ENCODE results near the gene LY6G6F. TPM values are rescaled to one million over a fixed set of nuclear protein-coding genes. Genes with fewer than 3 reads are reported as not detected.
A peak's percentile ranks its signal among the peaks of the same experiment; 100 is the strongest.

LY6G6F gene
- total RNA-seq, 2 donors from 2014 or later, result not detected

DNA sequence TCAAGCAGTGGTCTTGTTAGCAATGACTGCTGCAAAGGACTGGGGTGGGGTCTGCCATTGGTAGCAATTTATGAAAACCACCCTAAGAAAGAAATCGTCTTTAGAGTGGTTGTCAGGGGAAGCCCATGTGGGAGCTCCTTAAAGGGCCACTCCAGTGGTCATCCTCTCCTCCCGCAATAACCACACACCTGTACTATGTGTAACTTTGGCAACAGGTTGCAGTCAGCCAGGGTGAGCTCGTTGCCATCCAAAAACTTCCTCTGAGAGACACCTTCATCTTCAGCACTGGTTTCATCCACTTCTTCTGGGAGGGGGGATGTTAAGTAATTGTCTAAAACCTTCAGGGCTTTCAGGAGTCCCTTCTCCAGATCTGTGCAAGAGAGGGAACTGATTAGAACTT lies 25.4 kb downstream of the LY6G6F start:
- no peaks in the 10 kb centered on the region for H3K9me3 ChIP-seq
- TF ChIP-seq, protein P1, sequence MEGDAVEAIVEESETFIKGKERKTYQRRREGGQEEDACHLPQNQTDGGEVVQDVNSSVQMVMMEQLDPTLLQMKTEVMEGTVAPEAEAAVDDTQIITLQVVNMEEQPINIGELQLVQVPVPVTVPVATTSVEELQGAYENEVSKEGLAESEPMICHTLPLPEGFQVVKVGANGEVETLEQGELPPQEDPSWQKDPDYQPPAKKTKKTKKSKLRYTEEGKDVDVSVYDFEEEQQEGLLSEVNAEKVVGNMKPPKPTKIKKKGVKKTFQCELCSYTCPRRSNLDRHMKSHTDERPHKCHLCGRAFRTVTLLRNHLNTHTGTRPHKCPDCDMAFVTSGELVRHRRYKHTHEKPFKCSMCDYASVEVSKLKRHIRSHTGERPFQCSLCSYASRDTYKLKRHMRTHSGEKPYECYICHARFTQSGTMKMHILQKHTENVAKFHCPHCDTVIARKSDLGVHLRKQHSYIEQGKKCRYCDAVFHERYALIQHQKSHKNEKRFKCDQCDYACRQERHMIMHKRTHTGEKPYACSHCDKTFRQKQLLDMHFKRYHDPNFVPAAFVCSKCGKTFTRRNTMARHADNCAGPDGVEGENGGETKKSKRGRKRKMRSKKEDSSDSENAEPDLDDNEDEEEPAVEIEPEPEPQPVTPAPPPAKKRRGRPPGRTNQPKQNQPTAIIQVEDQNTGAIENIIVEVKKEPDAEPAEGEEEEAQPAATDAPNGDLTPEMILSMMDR (IDR thresholded peaks at IDR 0.05), result no peak

DNA sequence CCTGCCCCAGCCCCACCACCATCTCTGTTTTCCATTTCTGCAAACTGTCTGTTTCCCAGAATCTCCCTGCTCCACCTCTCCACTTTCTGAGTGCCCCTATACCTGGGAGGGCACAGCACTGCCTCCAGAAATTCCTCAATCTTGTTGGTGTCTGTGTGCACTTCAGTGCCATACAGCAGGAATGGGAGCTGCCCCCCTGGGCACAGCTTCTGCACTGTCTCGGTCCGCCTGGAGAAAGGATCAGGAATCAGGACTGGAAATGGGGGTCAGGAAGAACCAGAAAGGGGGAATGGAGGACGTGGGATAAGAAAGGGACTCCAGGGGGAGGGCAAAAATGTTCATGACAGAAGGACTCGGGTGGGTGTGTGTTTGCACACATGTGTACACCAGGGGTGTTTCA lies 27.1 kb downstream of the LY6G6F start:
- Histone ChIP-seq H3K27ac (peak overlapping the region; percentile 93 to 96), H3K4me1 (peaks cover 0 to 55% of the 10 kb centered on the region in 2 donors), H3K27me3 (no peaks in the 10 kb centered on the region), H3K36me3 (peaks cover 42% of the 10 kb centered on the region), H3K4me3 (no peak overlapping the region), H3K9me3 (no peaks in the 10 kb centered on the region)
- no peak for DNase-seq (ENCODE audit: low spot score)
- TF ChIP-seq, protein P1 (IDR thresholded peaks at IDR 0.05), result no peak

More for the DNA sequence above, 25.4 kb downstream of the LY6G6F start:
- Histone ChIP-seq H3K27ac (no peak overlapping the region), H3K4me1 (peaks cover 0 to 50% of the 10 kb centered on the region in 2 donors), H3K27me3 (no peaks in the 10 kb centered on the region), H3K4me3 (no peak overlapping the region), H3K36me3 (peaks cover 47% of the 10 kb centered on the region)
- DNase-seq (ENCODE audit: low spot score), result no peak

- peaks cover 0 to 56% of the 10 kb centered on the region in 2 donors for H3K4me1 ChIP-seq
- DNase-seq (ENCODE audit: low spot score), result no peak
Measured at GRCh38 chr6:31734247-31734820, 27.7 kb downstream of the LY6G6F start.

DNA sequence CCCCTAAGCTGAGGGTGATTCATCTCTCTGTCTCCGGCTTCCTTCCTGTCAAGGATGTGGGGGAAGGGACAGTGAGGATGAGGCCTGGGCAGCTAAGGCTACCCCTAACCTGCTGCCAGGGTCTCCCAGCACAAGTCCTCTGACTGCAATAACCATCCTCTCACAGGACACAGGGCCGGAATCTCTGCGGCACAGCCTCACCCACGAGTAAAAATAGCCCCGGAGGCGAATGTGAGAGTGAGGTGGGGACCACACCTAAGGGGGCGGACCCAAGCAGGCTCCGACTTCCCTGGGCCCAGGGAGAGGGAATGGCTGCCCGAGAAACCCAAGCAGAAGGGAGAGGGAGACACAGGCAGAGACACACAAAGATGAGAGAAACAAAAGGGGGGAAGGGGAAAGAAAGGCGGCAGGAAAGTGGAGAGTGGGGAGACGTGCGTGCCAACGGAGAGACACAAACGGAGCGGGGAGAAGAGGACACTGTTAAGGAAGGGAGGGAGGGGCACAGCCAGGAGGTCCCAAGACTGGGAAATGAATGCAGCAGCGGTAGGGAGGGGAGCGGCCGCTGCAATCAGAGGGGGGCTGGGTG lies 28.2 kb downstream of the LY6G6F start:
- TF ChIP-seq, protein P1 (IDR thresholded peaks at IDR 0.05), result no peak
- Histone ChIP-seq H3K27ac (peak overlapping the region; percentile 93 to 96), H3K27me3 (no peaks in the 10 kb centered on the region), H3K9me3 (no peaks in the 10 kb centered on the region), H3K4me1 (peaks cover 0 to 59% of the 10 kb centered on the region in 2 donors), H3K36me3 (peaks cover 42% of the 10 kb centered on the region), H3K4me3 (peak overlapping the region; percentile 72)
- peak; percentile 75 for DNase-seq (ENCODE audit: low spot score)

More at GRCh38 chr6:31734247-31734820, 27.7 kb downstream of the LY6G6F start:
- H3K4me3 ChIP-seq, result peak overlapping the region; percentile 72
- no peaks in the 10 kb centered on the region for H3K27me3 ChIP-seq
- H3K36me3 ChIP-seq, result peaks cover 42% of the 10 kb centered on the region
- H3K27ac ChIP-seq, result peak overlapping the region; percentile 93 to 96
- TF ChIP-seq, protein P1 (IDR thresholded peaks at IDR 0.05), result no peak
- H3K9me3 ChIP-seq, result no peaks in the 10 kb centered on the region

DNA sequence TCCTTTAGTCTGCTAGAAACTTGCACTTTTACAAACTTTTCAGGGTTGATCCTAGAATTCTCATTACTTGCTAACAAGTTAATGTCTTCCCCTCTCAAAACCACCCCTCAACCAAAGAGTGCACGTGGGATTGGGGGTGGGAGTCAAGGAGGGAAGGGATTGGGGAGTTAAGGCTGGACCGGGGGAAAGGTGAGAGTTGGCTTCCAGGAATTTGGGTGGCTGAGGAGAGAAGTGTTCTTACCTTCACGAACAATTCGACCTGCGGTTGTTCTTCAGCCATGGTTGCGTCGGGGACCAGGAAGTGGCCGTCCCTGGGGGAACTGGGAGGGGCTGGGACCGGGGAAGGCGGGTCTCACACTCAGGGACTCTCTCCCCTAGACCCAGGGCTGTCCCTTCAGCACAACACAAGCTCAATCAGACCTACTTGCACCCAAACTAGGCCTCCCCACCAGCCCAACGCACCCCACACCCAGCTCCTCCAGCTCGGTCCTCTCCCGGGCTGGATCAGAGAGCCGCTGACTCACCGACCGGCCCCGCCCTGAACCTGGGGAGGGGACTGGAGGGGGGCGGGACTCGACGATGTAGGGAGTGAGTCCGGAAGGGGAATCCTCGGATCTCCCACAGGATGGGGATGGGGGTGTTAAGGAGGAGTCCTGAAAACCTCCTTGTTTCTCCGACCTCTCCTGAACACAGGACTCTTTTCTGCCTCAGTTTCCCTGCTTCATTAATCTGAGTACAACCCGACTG lies 29.5 kb downstream of the LY6G6F start, which contains the start of gene CLIC1:
Gene CLIC1 (minus strand): TSS at position 510 of the 747 bp plus-strand sequence. CDS start 230 bp downstream, at position 280.
- TF ChIP-seq, protein P1 (IDR thresholded peaks at IDR 0.05), result no peak
- H3K4me1 ChIP-seq, result peaks cover 0 to 57% of the 10 kb centered on the region in 2 donors
- peak within 1 kb of the TSS; percentile 93 to 96 for H3K27ac ChIP-seq
- peaks cover 32% of the 10 kb centered on the region for H3K36me3 ChIP-seq
- peak within 1 kb of the TSS; percentile 72 for H3K4me3 ChIP-seq
- DNase-seq (ENCODE audit: low spot score), result peak; percentile 94
- H3K27me3 ChIP-seq, result no peaks in the 10 kb centered on the region
- H3K9me3 ChIP-seq, result no peaks in the 10 kb centered on the region

Data from right atrium auricular region (tissue), 2 donors.